Non-pigmented ciliary epithelial cell (primary cell): ENCODE measurements around the gene SLC11A2.
A peak's percentile ranks its signal among the peaks of the same experiment; 100 is the strongest.
"Not testable (repeated sequence)": the region's sequence is repeated elsewhere in the genome, so short reads cannot be mapped to it uniquely, and the experiment has no call there.

Source experiments
- DNase-seq: peaks from one replicate; pipeline ENCODE4 v3.0.0-alpha.2; 2010; ENCODE audit warnings: low read depth

Gene SLC11A2

DNA sequence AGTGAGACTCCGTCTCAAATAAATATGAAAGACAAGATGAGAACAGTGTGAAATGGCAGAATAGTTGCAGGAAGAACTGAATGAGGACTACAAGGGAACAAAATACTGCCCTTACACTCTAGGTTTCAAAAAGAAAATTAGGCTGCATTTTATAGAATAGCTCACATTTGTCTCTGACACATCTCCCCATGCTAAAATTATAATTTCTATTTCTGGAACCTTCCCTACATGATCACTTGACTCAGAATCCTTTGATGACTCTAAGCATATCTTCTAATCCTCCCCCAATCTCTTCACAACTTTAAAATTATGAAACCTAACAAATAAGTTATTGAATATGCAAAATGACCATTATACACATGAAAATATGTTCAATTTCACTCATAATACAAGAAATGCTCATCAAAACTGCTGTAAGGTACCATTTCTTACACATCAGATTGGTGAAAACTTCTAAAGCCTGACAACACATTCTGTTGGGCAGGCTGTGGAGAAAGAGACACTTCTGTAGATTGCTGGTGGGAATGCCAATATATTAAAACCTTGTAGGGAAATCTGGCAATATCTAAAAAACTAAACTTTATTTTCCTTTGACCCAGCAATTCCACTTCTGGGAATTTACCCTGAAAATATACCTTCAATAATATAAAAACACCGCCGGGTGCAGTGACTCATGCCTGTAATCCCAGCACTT, 78.1 kb downstream of the SLC11A2 start:
- no peak for DNase-seq

- DNase-seq, result no peak
Measured at GRCh38 chr12:50937653-50938052, 88.5 kb downstream of the SLC11A2 start.

- no peak for DNase-seq
Measured at GRCh38 chr12:50936821-50937530, 89.2 kb downstream of the SLC11A2 start.

DNA sequence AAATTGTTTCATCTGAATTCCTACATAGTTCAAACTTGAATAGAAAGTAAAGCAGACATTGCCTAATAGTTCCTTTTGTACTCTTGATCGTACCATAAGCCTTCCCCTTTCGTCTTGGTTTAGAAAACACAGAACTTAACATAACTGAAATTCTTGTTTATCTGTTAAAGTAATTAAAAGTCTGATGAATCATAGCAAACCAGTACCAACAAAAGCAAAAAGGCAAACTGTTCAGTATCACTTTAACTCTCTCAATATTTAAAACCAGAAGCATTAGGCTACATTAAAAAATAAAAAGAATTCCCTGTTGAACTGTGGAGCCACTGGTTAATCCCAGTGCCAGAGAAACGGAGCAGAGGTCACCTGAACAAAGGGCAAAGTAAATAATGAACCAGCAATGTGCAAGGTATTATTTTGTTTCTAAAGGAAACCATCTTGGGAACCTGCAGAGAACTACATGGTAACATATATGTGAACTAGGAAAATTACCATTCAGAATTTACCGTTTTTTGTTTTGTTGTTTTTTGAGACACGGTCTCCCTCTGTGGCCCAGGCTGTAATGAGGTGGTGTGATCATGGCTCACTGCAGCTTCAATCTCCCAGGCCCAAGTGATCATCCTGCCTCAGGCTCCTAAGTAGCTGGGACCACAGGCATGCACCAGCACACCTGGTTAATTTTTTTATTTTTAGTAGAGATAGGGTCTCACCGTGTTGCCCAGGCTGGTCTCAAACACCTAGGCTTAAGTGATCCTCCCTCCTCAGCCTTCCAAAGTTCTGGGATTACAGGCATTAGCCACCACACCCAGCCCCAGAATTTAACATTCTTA, 91.0 kb downstream of the SLC11A2 start:
- DNase-seq, result peak; percentile 28

DNA sequence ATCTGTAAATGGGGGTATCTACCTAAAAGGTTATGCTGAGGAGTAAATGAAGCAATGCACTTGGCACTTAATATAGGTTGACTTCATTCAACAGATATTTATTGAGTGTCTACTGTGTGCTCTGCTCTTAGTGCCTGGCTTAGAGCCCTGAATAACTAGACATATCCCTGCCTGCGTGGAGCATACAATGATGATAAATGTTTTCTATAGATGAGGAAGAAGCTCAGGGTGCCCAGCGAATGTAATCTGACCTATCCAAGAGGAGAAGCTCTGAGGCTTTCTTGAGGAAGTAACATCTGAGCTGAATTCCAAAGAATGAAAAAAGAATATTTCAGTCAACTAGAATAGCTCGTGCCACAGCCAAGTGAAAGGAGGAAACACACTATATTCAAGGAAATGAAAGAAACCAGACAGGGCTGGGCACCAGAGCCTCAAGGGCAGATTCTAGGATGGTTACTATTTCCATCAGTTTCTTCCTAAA, 91.8 kb downstream of the SLC11A2 start:
- peak; percentile 34 for DNase-seq

DNA sequence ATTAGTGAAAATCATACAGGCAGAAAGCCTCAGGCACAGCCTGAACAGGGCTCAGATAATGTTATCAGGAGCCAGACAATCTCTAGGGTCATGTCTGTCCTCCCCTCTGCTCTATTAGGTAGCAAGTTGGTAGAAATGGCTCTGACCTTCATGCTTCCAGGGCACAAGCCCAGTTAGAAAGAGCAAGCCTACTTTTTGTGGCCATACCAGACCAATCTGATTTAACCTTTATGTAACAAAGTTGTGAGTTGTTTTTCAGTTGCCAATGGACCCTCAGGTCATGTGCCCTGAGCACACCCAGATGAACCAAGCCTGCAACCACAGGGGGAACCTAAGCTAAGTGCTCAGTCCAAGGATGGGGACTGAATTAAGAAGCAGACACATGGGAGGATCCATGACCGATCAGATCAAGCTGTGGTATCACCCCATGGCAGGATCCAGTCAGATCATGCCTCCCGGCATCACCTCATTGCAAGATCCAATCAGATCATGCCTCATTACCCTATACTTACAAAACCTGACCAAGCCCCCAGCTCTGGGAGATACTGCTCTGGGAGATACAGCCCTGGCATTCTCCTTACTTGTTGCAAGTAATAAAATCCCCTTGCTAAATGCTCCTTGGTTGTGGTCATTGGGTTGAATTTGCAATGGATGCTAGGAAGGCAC, 92.6 kb downstream of the SLC11A2 start:
- no peak for DNase-seq

DNA sequence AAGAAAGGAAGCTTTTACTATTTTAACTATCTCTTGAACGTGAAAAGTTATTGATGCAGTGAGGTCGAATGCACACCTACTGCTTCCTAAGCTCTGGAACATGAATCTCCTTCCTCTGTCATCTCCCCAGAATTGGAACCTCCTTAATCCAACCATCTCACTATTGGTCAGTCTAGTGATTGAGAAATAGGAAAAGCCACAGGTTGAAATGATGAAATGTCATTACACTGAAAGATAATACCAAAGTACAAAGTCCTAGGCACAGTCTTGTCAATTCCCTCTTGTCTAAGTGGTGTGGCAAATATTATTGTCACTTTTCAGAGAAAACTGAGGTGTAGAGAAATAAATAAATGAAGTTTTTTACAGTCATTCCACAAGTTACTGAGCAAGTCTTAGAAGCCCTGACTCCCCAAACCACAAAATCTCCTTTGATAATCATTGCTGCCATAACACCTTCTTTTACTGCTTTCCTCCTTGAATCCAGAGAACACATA, 93.3 kb downstream of the SLC11A2 start:
- DNase-seq, result no peak

- not testable (repeated sequence) for DNase-seq
Measured at GRCh38 chr12:50930477-50930876, 95.7 kb downstream of the SLC11A2 start.

- DNase-seq, result no peak
Measured at GRCh38 chr12:50929831-50930230, 96.4 kb downstream of the SLC11A2 start.
